C4-2B (cell line): ENCODE measurements around the gene MKLN1.
A peak's percentile ranks its signal among the peaks of the same experiment; 100 is the strongest.

ENCODE experiments used
- H3K27ac ChIP-seq: fragments of 450-650 bp; 2 replicates; pipeline ENCODE4 v1.5.1; 2017
- CTCF ChIP-seq: fragments of 450-650 bp; conservative IDR thresholded peaks from 2 replicates; pipeline ENCODE4 v1.5.1; 2017; ENCODE audit warnings: mild to moderate bottlenecking
- ZFX ChIP-seq: fragments of 450-650 bp; IDR thresholded peaks from 2 replicates; pipeline ENCODE4 v1.6.1; 2017

The MKLN1 gene

GRCh38 chr7:131312838-131313237 lies 14.8 kb upstream of the MKLN1 start:
- no peak for TF ChIP-seq ZFX
- no peak for TF ChIP-seq CTCF
- H3K27ac ChIP-seq: no peak overlapping the region

- H3K27ac ChIP-seq: no peak overlapping the region
- TF ChIP-seq ZFX: no peak
- no peak for TF ChIP-seq CTCF
Observed at GRCh38 chr7:131320603-131321002, 7.1 kb upstream of the MKLN1 start.

DNA sequence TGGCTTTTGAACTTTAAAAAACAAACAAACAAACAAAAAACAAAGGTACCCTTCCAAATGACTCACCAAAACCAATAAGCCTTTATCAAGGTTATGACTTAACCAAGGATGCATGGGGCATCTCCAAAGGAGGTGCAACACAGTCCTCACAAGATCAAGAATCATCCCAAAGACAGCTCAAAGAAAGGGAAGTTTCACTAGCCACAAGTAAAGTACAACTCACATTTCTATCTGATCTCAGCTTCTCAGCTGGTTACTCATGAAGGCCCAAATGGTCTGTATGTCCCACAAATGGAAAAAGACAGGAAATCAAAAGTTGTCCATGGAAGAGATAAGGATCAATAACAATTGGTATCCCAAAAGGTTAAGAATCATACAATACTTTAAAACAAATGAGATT lies 6.0 kb upstream of the MKLN1 start:
- no peak; the same call in 1 of the 2 replicates for TF ChIP-seq ZFX
- no peak for TF ChIP-seq CTCF
- H3K27ac ChIP-seq: no peak overlapping the region

GRCh38 chr7:131322061-131322460 lies 5.6 kb upstream of the MKLN1 start:
- TF ChIP-seq ZFX (no peak), CTCF (no peak)

GRCh38 chr7:131322861-131323260 lies 4.8 kb upstream of the MKLN1 start:
- H3K27ac ChIP-seq: no peak overlapping the region
- TF ChIP-seq ZFX: no peak
- no peak for TF ChIP-seq CTCF

More at GRCh38 chr7:131322061-131322460, 5.6 kb upstream of the MKLN1 start:
- H3K27ac ChIP-seq: no peak overlapping the region

DNA sequence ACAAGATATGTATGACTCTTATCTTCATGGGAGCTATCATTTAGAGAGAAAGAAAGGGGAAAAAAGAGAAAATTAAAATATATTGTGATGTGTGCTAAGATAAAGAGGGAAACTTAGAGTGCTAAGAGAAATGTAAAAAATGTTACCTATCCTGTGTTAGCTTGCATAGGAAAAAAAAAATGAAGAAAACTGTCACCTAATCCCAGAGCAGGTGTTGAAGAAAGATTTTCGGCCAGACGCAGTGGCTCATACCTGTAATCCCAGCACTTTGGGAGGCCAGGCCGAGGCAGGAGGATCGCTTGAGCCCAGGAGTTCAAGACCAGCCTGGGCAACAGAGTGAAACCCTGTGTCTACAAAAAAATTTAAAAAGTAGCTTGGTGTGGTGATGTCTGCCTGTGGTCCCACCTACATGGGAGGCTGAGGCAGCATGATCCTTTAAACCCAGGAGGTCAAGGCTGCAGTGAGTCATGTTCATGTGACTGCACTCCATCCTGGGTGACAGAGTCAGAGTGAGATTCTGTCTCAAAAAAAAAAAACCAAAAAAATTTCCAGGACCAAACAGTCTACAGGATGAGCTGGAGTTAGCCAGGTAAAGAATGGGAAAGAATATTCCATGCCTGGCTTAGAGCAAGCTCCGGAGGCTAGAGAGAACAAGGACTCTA lies 2.4 kb upstream of the MKLN1 start:
- peak overlapping the region; percentile 54 for H3K27ac ChIP-seq
- TF ChIP-seq ZFX: no peak
- TF ChIP-seq CTCF: no peak

DNA sequence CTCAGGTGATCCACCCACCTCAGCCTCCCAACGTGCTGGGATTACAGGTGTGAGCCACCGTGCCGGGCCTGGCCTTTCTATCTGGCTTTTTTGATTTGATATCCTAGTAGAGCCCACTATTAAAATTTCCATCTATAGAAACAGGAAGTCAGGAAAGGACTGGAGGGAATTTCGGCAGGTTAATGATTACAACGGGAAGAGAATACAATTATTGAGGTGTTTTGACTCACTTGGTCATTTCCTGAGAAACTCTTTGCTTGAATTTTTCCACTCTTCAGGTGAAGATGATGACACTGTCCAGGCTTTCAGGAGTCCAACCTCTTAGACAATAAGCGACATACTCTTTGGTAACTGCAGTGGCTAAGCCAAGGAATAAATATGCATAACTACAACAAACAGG lies 1.1 kb upstream of the MKLN1 start:
- H3K27ac ChIP-seq: no peak overlapping the region

More for the DNA sequence above, 1.1 kb upstream of the MKLN1 start:
- TF ChIP-seq CTCF: no peak
